BJ (cell line): ENCODE data around the gene PLPPR4. TPM values are rescaled to one million over a fixed set of nuclear protein-coding genes. Genes with fewer than 3 reads are reported as not detected.

ENCODE experiments used
- CTCF ChIA-PET: fragments of 350-600 bp; formaldehyde crosslinking; extraction: SDS; loops from one replicate; lab custom pipeline; 2021; ENCODE audit warnings: antibody characterized with exemption, inconsistent platforms; lab: Yijun Ruan, JAX
- POLR2A ChIA-PET: fragments of 300-600 bp; sonication (Branson Sonifier 250); formaldehyde crosslinking; extraction: SDS; loops from one replicate; lab custom pipeline; 2021; ENCODE audit warnings: antibody characterized with exemption; lab: Charles Lee
- DNase-seq: peaks from one replicate; pipeline ENCODE4 v3.0.0-alpha.2; 2011; ENCODE audit warnings: low read depth
- H3K27me3 ChIP-seq: 2 replicates; pipeline ENCODE4 v1.6.0; 2011; ENCODE audit warnings: low read length; ENCODE audit not compliant: control insufficient read depth, insufficient read depth
- H3K36me3 ChIP-seq: 2 replicates; pipeline ENCODE4 v1.5.1; 2011; ENCODE audit warnings: low read length; ENCODE audit not compliant: control insufficient read depth, insufficient read depth
- H3K4me3 ChIP-seq: 2 replicates; pipeline ENCODE4 v1.5.1; 2011; ENCODE audit warnings: low read depth, mild to moderate bottlenecking, control low read depth, low read length
- polyA plus RNA-seq: library from polyadenylated mRNA; depleted of rRNA; stranded (reverse); fragments of >200 nt; gene quantifications from 2 replicates; pipeline ENCODE4 v1.2.3, GENCODE V29; 2011
- TF ChIP-seq, protein P1 (sequence below): IDR thresholded peaks from 2 replicates; pipeline ENCODE4 v1.5.1; 2011; ENCODE audit warnings: low read depth, mild to moderate bottlenecking, control low read depth, inconsistent platforms, low read length, moderate library complexity; ENCODE audit not compliant: insufficient read depth

Gene PLPPR4
- polyA plus RNA-seq, 1 experiment, result 16.3 TPM

DNA sequence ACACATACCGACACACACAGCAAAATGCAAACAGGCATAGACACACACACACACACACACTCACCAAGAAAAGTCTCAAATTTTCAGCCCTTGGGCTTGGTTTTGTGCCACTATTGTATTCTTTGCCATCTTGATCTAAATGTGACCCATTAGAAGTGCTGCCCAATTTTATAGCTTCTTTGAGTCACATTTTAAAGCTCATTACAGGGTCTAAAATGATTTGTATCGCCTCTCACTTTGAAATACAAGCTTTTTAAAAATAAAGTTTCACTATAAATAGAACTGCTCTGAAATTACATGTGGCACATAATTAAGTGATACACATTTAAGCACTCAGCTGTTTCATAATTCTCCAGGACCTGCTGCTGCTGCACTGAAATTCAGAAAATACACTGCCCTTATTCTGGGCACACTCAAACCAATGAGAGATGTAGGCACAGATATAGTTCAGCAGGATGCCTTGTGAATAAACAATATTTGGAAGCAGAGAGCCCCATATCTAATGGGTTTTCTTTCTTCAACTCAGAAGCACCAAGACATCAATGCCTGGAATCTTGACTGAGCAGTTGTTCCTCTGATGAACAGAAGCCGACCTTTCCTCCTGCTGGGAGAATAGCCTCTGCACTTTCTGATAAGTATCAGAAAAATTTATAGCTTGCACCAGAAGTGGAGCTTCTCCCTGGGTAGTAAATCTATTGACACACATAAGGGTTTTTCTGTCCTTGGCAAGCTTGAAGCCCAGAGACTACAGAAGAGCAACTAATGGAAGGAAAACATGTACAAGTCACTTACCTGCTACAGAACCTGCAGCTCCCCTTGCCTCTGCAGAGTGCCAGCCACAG is 37.0 kb upstream of the PLPPR4 start:
- no peak for DNase-seq

DNA sequence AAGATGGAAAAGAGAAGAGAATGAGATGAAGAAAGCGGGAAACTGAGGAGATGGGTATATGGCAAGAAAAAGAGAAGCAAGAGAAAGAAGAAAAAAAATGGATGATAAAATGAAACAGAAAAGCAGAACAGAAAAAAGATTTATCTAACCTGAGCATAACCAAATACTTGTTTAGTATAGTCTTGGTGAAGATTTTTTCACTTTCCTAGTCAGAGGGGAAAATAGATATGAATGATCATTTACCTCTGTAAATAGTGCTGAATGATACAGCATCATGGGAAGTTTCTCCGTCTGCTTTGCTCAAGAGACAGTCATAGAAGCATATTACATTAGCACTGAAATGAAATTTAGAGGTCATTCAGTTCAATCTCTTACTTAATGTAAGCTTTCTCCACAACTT is 36.1 kb upstream of the PLPPR4 start:
- Histone ChIP-seq H3K4me3 (no peak overlapping the region), H3K27me3 (no peaks in the 10 kb centered on the region), H3K36me3 (no peaks in the 10 kb centered on the region)
- no peak for DNase-seq
- ChIA-PET CTCF (no interaction called here), POLR2A (no interaction called here)
- TF ChIP-seq, protein P1, sequence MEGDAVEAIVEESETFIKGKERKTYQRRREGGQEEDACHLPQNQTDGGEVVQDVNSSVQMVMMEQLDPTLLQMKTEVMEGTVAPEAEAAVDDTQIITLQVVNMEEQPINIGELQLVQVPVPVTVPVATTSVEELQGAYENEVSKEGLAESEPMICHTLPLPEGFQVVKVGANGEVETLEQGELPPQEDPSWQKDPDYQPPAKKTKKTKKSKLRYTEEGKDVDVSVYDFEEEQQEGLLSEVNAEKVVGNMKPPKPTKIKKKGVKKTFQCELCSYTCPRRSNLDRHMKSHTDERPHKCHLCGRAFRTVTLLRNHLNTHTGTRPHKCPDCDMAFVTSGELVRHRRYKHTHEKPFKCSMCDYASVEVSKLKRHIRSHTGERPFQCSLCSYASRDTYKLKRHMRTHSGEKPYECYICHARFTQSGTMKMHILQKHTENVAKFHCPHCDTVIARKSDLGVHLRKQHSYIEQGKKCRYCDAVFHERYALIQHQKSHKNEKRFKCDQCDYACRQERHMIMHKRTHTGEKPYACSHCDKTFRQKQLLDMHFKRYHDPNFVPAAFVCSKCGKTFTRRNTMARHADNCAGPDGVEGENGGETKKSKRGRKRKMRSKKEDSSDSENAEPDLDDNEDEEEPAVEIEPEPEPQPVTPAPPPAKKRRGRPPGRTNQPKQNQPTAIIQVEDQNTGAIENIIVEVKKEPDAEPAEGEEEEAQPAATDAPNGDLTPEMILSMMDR, result no peak

More for the DNA sequence above, 37.0 kb upstream of the PLPPR4 start:
- Histone ChIP-seq H3K4me3 (no peak overlapping the region), H3K27me3 (no peaks in the 10 kb centered on the region), H3K36me3 (no peaks in the 10 kb centered on the region)
- ChIA-PET CTCF (interaction anchor here (1.0 kb wide), 1 partner anchor 44 kb away, joined by 3 read pairs; no protein-coding TSS in a partner anchor), POLR2A (no interaction called here)
- TF ChIP-seq, protein P1, result no peak

DNA sequence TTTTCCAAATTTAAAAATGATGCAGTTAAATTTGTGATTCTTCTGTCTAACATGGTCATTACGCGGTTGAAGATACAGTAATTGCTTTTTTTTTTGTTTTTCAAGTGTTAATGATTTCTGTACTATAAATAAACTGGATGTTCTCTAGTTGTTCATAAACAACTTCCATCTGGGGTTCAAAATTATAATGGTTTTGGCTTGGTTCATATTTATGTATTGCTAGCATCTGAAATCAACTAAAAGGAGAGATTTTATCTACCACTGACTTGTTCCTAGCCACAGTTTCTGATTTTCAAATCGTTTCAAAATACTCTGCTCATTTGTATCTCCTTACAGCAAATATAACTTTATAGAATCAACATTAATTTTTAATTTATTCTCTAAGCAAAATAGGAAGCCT is 35.2 kb upstream of the PLPPR4 start:
- POLR2A ChIA-PET, result no interaction called here
- H3K4me3 ChIP-seq, result no peak overlapping the region
- CTCF ChIA-PET, result no interaction called here
- no peaks in the 10 kb centered on the region for H3K27me3 ChIP-seq
- H3K36me3 ChIP-seq, result no peaks in the 10 kb centered on the region
- TF ChIP-seq, protein P1, result no peak
- DNase-seq, result no peak

DNA sequence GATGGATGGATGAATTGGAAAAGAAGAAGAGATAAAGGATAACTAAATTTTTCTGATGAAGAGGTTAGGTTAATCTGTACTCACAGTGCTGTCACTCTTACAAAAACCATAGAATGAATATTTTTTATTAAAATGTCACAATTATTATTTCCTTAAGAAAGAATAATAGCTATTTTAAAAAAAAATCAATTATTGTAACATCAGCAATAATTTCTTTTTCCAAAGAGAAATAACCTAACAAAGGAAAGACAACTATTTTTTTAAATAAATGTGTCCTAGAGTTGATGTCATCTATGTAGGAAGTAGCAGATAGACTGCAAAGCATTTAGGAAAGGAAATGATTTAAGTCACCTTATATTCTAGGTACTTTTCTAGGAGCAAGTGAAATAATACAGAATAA is 33.6 kb upstream of the PLPPR4 start:
- Histone ChIP-seq H3K27me3 (no peaks in the 10 kb centered on the region), H3K4me3 (no peak overlapping the region), H3K36me3 (no peaks in the 10 kb centered on the region)
- no peak for DNase-seq
- ChIA-PET CTCF (no interaction called here), POLR2A (no interaction called here)
- TF ChIP-seq, protein P1, result no peak

DNA sequence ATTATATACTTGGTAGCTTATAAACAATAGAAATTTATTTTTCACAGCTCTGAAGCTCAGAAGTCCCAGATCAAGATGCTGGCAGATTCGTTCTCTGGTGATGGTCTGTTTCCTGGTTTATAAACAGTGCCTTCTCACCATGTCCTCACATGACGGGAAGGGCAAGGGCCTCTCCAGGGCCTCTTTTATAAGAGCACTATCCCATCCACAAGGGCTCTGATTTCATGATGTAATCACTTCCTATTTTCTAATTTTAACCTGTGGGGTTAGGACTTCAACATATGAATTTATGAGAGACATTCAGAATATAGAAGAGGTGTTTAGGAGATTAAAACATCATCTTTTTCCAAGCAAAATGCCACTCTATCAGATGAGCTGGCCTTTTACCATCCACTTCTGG is 32.1 kb upstream of the PLPPR4 start:
- ChIA-PET CTCF (interaction anchor here (1.5 kb wide), 1 partner anchor 11 kb away, joined by 3 read pairs; no protein-coding TSS in a partner anchor), POLR2A (no interaction called here)
- H3K36me3 ChIP-seq, result no peaks in the 10 kb centered on the region

More for the DNA sequence above, 32.1 kb upstream of the PLPPR4 start:
- no peak for DNase-seq
- Histone ChIP-seq H3K4me3 (no peak overlapping the region), H3K27me3 (no peaks in the 10 kb centered on the region)
- TF ChIP-seq, protein P1, result no peak
